ENCODE measurements around the gene VWA5A. TPM values are rescaled to one million over a fixed set of nuclear protein-coding genes. Genes with fewer than 3 reads are reported as not detected.

Gene VWA5A
- total RNA-seq, 1 donor from 2014 or later, result 5.3 TPM

- no peaks in the 10 kb centered on the region for H3K27me3 ChIP-seq (ENCODE audit: control insufficient read depth, insufficient read depth, low read length)
- H3K4me3 ChIP-seq (ENCODE audit: low read depth, low read length), result no peak overlapping the region
- DNase-seq (ENCODE audit: low read depth), result no peak
- H3K36me3 ChIP-seq (ENCODE audit: control insufficient read depth, insufficient read depth, low read length), result no peaks in the 10 kb centered on the region
- TF ChIP-seq CTCF (IDR thresholded peaks at IDR 0.05; ENCODE audit: insufficient read depth, low read length, severe bottlenecking), result no peak
- FAIRE-seq, result no peak
These were observed 57.3 kb downstream of the VWA5A start for GRCh38 chr11:124172599-124172998.

GRCh38 chr11:124174001-124174583, 58.8 kb downstream of the VWA5A start:
- Histone ChIP-seq H3K4me3 (ENCODE audit: low read depth, low read length) (no peak overlapping the region), H3K36me3 (ENCODE audit: control insufficient read depth, insufficient read depth, low read length) (no peaks in the 10 kb centered on the region), H3K27me3 (ENCODE audit: control insufficient read depth, insufficient read depth, low read length) (no peaks in the 10 kb centered on the region)
- TF ChIP-seq CTCF (IDR thresholded peaks at IDR 0.05; ENCODE audit: insufficient read depth, low read length, severe bottlenecking), result no peak
- DNase-seq (ENCODE audit: low read depth) (peak; percentile 78), FAIRE-seq (no peak)

GRCh38 chr11:124176925-124177715, 61.9 kb downstream of the VWA5A start:
- TF ChIP-seq CTCF (IDR thresholded peaks at IDR 0.05; ENCODE audit: insufficient read depth, low read length, severe bottlenecking), result no peak
- Histone ChIP-seq H3K36me3 (ENCODE audit: control insufficient read depth, insufficient read depth, low read length) (no peaks in the 10 kb centered on the region), H3K27me3 (ENCODE audit: control insufficient read depth, insufficient read depth, low read length) (no peaks in the 10 kb centered on the region), H3K4me3 (ENCODE audit: low read depth, low read length) (no peak overlapping the region)
- DNase-seq (ENCODE audit: low read depth) (no peak), FAIRE-seq (no peak)

GRCh38 chr11:124179310-124179709, 64.1 kb downstream of the VWA5A start:
- DNase-seq (ENCODE audit: low read depth) (peak; percentile 8), FAIRE-seq (no peak)
- TF ChIP-seq CTCF (IDR thresholded peaks at IDR 0.05; ENCODE audit: insufficient read depth, low read length, severe bottlenecking), result no peak
- Histone ChIP-seq H3K4me3 (ENCODE audit: low read depth, low read length) (no peak overlapping the region), H3K27me3 (ENCODE audit: control insufficient read depth, insufficient read depth, low read length) (no peaks in the 10 kb centered on the region), H3K36me3 (ENCODE audit: control insufficient read depth, insufficient read depth, low read length) (no peaks in the 10 kb centered on the region)

GRCh38 chr11:124183068-124183467, 67.8 kb downstream of the VWA5A start, which contains the start of gene OR10D3:
OR10D3 (plus strand) TSS chr11:124183345; CDS start chr11:124185270, 1,925 bp downstream.
- Histone ChIP-seq H3K27me3 (ENCODE audit: control insufficient read depth, insufficient read depth, low read length) (no peaks in the 10 kb centered on the region), H3K4me3 (ENCODE audit: low read depth, low read length) (no peak within 1 kb of the TSS), H3K36me3 (ENCODE audit: control insufficient read depth, insufficient read depth, low read length) (no peaks in the 10 kb centered on the region)
- no peak for DNase-seq (ENCODE audit: low read depth)
- no peak for TF ChIP-seq CTCF (IDR thresholded peaks at IDR 0.05; ENCODE audit: insufficient read depth, low read length, severe bottlenecking)
- no peak for FAIRE-seq

All from bronchial epithelial cell (primary cell).